ENCODE measurements around the gene CD44.

The CD44 gene

DNA sequence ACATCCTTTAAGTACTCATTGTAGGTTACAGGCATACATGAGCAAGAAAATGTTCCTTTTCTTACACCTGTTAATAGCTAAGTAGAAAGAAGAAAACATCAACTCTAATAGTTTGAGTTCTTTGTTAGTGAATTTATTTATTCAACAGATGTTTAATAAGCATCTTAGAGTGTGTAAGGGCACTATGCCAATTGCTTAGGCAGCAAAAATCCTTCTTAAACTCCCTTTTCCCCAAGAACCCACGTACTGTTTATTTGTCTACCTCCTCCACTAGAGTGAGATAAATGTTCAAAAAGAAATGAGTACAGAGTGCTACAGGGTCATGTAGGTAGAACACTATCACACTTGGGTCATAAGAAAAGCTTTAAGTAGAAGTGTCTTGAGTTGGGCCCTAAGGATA lies 131.4 kb downstream of the CD44 start:
- peak; percentile 15 for DNase-seq

DNA sequence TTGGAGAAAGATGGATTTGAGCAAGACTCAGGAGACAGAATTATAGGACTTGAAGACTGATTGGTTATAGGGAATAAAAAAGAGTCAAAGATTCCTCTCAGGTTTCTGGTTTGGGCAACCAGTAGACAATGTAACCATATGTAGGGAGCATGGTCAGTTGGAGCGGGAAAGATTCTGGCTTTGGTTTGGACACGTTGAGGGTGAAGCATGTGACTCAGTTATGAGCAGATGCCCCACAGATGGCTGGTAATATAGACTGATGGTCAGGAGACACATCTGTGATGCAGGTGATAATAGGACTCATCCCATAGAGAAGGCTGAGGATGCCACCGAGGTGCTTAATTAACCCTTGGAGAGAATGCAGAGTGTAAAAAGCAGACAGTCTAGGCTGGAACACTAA lies 132.1 kb downstream of the CD44 start:
- no peak for DNase-seq

DNA sequence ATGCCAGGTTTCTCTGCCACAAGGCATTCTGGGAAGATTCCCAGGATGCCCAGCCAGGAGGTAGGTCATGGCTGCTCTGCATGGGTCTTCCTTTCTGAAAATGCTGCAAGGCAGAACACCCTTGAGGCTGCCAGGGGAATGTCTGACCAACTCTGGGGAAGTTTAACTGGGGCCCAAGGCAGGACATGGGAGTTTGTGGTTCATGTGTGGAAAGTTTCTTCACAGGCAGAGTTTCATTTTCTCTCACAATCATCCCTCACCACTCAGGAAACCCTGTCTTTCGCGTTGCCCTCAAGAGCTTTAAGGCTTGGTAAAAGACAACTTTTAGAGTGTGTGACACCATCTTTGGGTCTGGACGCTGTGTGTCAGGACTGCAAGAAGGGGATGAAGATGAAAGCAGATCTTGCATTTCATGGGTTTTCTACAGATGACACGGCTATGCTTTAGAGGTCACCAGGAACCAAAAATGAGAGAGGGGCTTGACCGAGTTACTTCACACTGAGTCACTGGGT lies 133.5 kb downstream of the CD44 start:
- no peak for DNase-seq

GRCh38 chr11:35274909-35275785 lies 136.2 kb downstream of the CD44 start:
- peak; percentile 74 for DNase-seq

DNA sequence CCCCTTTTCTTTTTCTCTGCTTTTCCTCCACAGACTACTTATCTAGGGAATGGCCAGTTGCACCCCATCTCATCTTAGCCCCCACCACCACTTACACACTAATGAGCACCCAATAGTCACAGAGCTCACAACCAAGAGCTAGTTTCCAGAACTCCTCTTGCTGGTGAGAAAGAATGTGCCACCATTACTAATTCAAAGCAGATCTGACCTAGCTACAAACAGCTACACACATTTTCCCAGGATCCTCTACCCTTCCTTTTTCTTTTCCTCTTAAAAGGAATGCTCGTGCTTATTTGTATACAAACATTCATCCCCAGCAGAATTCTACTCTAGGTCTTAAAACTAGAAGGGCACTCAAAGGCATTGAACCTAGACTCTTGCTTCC lies 136.8 kb downstream of the CD44 start:
- DNase-seq, result no peak

DNA sequence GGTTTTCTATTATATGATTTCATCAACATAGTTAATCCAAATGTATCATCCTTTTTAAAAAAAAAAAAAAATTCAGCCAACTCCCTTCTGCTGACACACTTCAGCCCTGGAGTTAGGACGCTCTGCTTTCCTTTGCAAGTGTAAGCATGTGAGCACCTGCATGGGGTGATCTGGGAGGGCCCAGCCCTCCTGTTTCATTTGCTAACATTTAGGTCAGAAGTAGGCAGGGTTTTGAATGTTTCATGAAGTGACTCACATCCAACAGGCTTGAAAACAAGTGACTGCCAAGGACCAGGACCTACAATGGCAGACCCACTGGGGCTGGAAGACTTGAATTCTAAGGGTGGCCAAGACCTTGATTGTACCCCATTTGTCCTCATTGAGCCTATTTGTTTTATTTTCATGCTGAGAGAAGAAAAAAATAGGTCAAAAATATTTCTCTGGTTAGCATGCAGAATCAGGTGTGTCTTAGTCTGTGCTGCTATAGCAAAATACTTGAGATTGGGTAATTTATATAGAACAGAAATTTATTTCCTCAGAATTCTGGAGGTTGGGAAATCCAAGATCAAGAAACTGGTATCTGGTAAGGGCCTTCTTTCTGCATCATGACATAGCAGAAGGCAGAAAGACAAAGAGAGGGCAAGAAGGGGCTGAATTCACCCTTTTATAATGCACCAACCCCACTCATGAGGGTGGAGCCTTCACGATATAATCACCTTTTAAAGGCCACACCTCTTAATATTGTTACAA lies 137.6 kb downstream of the CD44 start:
- DNase-seq, result no peak

GRCh38 chr11:35277827-35278226 lies 138.9 kb downstream of the CD44 start:
- no peak for DNase-seq

- DNase-seq, result no peak
Measured at GRCh38 chr11:35280727-35281126, 141.8 kb downstream of the CD44 start.

- DNase-seq, result no peak
Measured at GRCh38 chr11:35281169-35281688, 142.3 kb downstream of the CD44 start.
